Small intestine (tissue), 7 donors: ENCODE data around the gene PHOX2B. TPM values are rescaled to one million over a fixed set of nuclear protein-coding genes. Genes with fewer than 3 reads are reported as not detected.

Source experiments
- DNase-seq, 2 donors: peaks; one replicate each; pipeline versions ENCODE4 v3.0.0 to v3.0.0-alpha.2; 2013
- FAIRE-seq: peaks from 2 replicates; lab custom pipeline; 2012; peaks lifted over from hg19 to GRCh38; lab: Jason Lieb, UNC
- H3K27ac ChIP-seq, 3 donors: one replicate each; pipeline ENCODE4 v1.5.1; 2013; ENCODE audit warnings: low read length in 2 of 3, mild to moderate bottlenecking in 2 of 3, control low read depth in 1 of 3, inconsistent platforms in 1 of 3, low read depth in 1 of 3, moderate library complexity in 1 of 3
- H3K27me3 ChIP-seq, 3 donors: one replicate each; pipeline ENCODE4 v1.6.1; 2013; ENCODE audit warnings: low read length in 3 of 3, inconsistent platforms in 1 of 3; ENCODE audit not compliant: control insufficient read depth in 3 of 3, insufficient read depth in 3 of 3
- H3K36me3 ChIP-seq, 3 donors: one replicate each; pipeline ENCODE4 v1.6.1; 2013; ENCODE audit warnings: low read length in 3 of 3, inconsistent platforms in 1 of 3, low read depth in 1 of 3, mild to moderate bottlenecking in 1 of 3, moderate library complexity in 1 of 3; ENCODE audit not compliant: control insufficient read depth in 3 of 3, insufficient read depth in 2 of 3
- H3K4me1 ChIP-seq, 3 donors: one replicate each; pipeline ENCODE4 v1.6.1; 2013; ENCODE audit warnings: low read length in 2 of 3, inconsistent platforms in 1 of 3, low read depth in 1 of 3, mild to moderate bottlenecking in 1 of 3, moderate library complexity in 1 of 3; ENCODE audit not compliant: control insufficient read depth in 3 of 3, insufficient read depth in 2 of 3
- H3K4me3 ChIP-seq, 3 donors: one replicate each; pipeline ENCODE4 v1.5.1; 2013; ENCODE audit warnings: low read length in 3 of 3, control low read depth in 1 of 3, inconsistent platforms in 1 of 3, low read depth in 1 of 3, mild to moderate bottlenecking in 1 of 3, moderate library complexity in 1 of 3
- H3K9me3 ChIP-seq, 2 donors: one replicate each; pipeline ENCODE4 v1.6.1; 2013; ENCODE audit warnings: low read depth in 1 of 2, low read length in 1 of 2; ENCODE audit not compliant: control insufficient read depth in 2 of 2, insufficient read depth in 1 of 2
- WGBS, 3 donors: extraction: QIAGEN DNeasy Blood & Tissue Kit; methylation state at CpG; one replicate each; pipeline ENCODE4 v1.1.7; 2013; 5-methylcytosine and 5-hydroxymethylcytosine counted together
- polyA plus RNA-seq, 4 donors: library from polyadenylated mRNA; stranded (reverse) in 3 of 4; unstranded in 1 of 4; fragments of 200-250 nt in 3 of 4; fragments of 120-200 nt in 1 of 4; gene quantifications; one replicate each; pipeline versions ENCODE4 v1.2.1 to v1.2.3, GENCODE V29; 2013
- donor health status: healthy with polysubstance abuse.
- donor health status: control.
- donor health status: control.
- donor health status: Bipolar disorder and iron deficiency.
- donor health status: healthy.

PHOX2B gene
- polyA plus RNA-seq, 4 donors: 1.4 to 7.4 TPM; not detected in 2

DNA sequence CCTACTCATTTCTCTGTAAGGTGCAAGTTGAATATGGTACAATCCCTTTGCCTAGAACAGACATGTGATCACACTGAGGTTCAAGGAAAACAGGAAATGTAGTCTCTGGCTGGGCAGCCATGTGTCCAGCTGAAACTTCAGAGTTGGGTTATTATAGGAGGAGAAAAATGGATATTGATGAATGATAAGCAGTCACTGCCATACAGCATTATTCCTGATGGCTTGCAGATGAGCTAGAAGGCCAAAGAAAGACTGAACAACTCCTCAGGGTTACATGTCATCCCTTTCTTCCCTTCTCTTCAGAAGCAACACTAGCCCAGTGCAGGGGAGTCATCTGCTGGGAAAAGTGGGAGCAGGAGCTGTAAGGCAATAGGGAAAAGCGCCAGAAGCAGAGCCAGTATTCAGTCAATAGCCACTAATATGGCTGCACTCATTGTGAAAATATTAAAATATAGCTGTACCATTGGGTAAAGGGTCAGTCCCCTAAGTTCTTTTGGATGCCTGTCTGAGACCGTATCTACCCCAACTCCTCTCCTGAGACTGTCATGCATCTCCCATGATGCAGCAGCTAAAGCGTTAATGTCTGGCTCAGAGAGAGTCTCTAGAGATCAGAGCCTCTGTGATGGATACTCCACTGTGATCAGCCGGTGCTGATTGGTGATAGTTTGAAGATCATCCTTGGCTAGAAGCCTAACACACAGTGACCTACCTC is 20.5 kb downstream of the PHOX2B start:
- Histone ChIP-seq H3K36me3 (no peaks in the 10 kb centered on the region), H3K27ac (no peak overlapping the region), H3K9me3 (peaks cover 0 to 2% of the 10 kb centered on the region in 2 donors), H3K4me3 (no peak overlapping the region), H3K27me3 (peaks cover 0 to 17% (median 9%) of the 10 kb centered on the region in 3 donors), H3K4me1 (no peaks in the 10 kb centered on the region)
- 69 to 71% (median 70%) methylated on average over 4 of the region's 4 CpGs for WGBS, 3 donors
- no peak for DNase-seq
- FAIRE-seq: no peak

DNA sequence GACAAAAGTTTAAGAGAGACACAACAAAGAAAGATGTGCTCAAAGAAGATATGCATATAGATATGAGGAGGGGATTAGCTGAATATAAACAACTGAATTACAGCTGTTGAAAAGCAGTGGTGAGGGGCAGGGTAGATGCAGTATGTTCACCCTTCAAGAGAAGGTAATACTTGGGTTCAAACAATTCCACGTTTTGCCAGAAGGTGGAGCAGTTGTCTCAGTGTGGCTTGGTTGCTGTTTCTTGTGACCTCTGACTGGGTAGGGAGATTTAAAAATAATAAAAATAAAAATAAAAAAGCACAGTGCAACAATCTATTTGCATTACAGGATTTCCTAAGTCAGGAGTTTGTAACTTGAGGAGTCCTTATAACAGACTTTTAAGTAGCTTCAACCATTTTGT is 23.3 kb downstream of the PHOX2B start:
- Histone ChIP-seq H3K27me3 (peaks cover 0 to 7% (median under 1%) of the 10 kb centered on the region in 3 donors), H3K27ac (no peak overlapping the region), H3K4me1 (no peaks in the 10 kb centered on the region), H3K4me3 (no peak overlapping the region), H3K9me3 (peaks cover 0 to 2% of the 10 kb centered on the region in 2 donors), H3K36me3 (no peaks in the 10 kb centered on the region)
- 2 to 8% (median 4%) methylated on average over 1 of the region's 1 CpG for WGBS, 3 donors
- DNase-seq (no peak), FAIRE-seq (no peak)

DNA sequence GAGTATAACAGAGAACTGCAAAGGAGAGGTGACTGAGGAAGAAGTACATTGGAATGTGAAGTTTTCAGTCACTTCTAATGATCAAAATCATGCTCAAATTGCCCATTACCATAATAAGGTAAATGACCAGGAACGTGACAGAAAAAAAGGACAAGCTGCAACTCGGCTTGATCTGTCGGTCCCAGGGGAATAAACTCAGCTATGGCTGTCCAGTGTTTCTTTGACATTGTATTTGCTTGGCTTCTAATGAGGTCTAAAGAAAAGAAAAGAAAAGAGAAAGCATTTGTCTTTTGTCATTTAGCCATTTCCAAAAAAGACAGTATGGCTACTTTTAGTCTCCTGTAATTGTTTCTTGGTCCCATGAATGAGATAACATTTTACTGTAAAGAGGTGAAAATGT is 25.2 kb downstream of the PHOX2B start:
- Histone ChIP-seq H3K9me3 (peaks cover 0 to 2% of the 10 kb centered on the region in 2 donors), H3K4me3 (no peak overlapping the region), H3K27ac (no peak overlapping the region), H3K27me3 (peaks cover 0 to 5% (median 0%) of the 10 kb centered on the region in 3 donors), H3K36me3 (no peaks in the 10 kb centered on the region), H3K4me1 (no peaks in the 10 kb centered on the region)
- WGBS, 3 donors: 77 to 82% (median 78%) methylated on average over 3 of the region's 3 CpGs
- FAIRE-seq: no peak
- no peak for DNase-seq

GRCh38 chr4:41722181-41722580 is 26.3 kb downstream of the PHOX2B start:
- peaks cover 0 to 8% (median 0%) of the 10 kb centered on the region in 3 donors for H3K27me3 ChIP-seq
- no peaks in the 10 kb centered on the region for H3K4me1 ChIP-seq
- FAIRE-seq (no peak), DNase-seq (no peak)
- H3K9me3 ChIP-seq: peaks cover 0 to 2% of the 10 kb centered on the region in 2 donors
- no peaks in the 10 kb centered on the region for H3K36me3 ChIP-seq
- WGBS, 3 donors: 92 to 95% (median 93%) methylated on average over 1 of the region's 1 CpG
- no peak overlapping the region for H3K4me3 ChIP-seq
- H3K27ac ChIP-seq: no peak overlapping the region

GRCh38 chr4:41719417-41719816 is 29.1 kb downstream of the PHOX2B start:
- H3K27ac ChIP-seq: no peak overlapping the region
- no peaks in the 10 kb centered on the region for H3K9me3 ChIP-seq
- no peaks in the 10 kb centered on the region for H3K4me1 ChIP-seq
- no peaks in the 10 kb centered on the region for H3K36me3 ChIP-seq
- no peak overlapping the region for H3K4me3 ChIP-seq
- 78 to 85% (median 83%) methylated on average over 2 of the region's 2 CpGs for WGBS, 3 donors
- FAIRE-seq (no peak), DNase-seq (no peak)
- peaks cover 0 to 4% (median 0%) of the 10 kb centered on the region in 3 donors for H3K27me3 ChIP-seq

GRCh38 chr4:41718907-41719306 is 29.6 kb downstream of the PHOX2B start:
- no peaks in the 10 kb centered on the region for H3K4me1 ChIP-seq
- peaks cover 0 to 4% (median 0%) of the 10 kb centered on the region in 3 donors for H3K27me3 ChIP-seq
- H3K36me3 ChIP-seq: no peaks in the 10 kb centered on the region
- no peak overlapping the region for H3K4me3 ChIP-seq
- no peaks in the 10 kb centered on the region for H3K9me3 ChIP-seq
- FAIRE-seq (no peak), DNase-seq (no peak)
- H3K27ac ChIP-seq: no peak overlapping the region

DNA sequence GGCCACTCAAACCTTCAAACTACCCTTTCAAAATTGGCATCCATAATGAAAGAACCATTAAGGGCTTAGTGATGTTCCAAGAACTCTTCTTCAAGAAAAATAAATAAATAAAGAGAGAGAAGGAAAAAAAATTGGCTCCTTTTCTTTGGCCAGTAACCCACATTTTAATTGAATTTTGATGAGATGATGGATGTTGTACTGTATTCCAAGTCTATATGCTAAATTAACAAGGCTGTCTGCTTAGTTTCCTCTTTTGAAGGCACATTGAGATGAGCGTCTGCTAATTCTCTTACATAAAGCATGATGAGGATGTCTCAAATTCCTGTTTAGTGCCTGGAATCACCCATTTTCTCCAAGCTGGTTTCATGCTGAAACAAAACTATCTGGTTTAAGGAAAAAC is 33.4 kb downstream of the PHOX2B start:
- no peaks in the 10 kb centered on the region for H3K9me3 ChIP-seq
- no peak for FAIRE-seq
- H3K4me3 ChIP-seq: no peak overlapping the region
- no peaks in the 10 kb centered on the region for H3K36me3 ChIP-seq
- no peaks in the 10 kb centered on the region for H3K4me1 ChIP-seq
- H3K27me3 ChIP-seq: peaks cover 0 to 4% (median 0%) of the 10 kb centered on the region in 3 donors
- DNase-seq: no peak
- H3K27ac ChIP-seq: no peak overlapping the region
- WGBS, 3 donors: 64 to 84% (median 82%) methylated on average over 1 of the region's 1 CpG

GRCh38 chr4:41714364-41715000 is 34.0 kb downstream of the PHOX2B start:
- WGBS, 3 donors: 70 to 77% (median 75%) methylated on average over 6 of the region's 6 CpGs
- H3K9me3 ChIP-seq: no peaks in the 10 kb centered on the region
- no peak for DNase-seq
- no peak overlapping the region for H3K4me3 ChIP-seq
- H3K27ac ChIP-seq: no peak overlapping the region
- peaks cover 0 to 4% (median 0%) of the 10 kb centered on the region in 3 donors for H3K27me3 ChIP-seq
- no peaks in the 10 kb centered on the region for H3K36me3 ChIP-seq
- no peaks in the 10 kb centered on the region for H3K4me1 ChIP-seq
- no peak for FAIRE-seq
